Ascending aorta (tissue), 2 donors: Measurements from ENCODE around the gene ANKS6. TPM values are rescaled to one million over a fixed set of nuclear protein-coding genes. Genes with fewer than 3 reads are reported as not detected.

Experiments used
- DNase-seq, 2 donors: peaks; one replicate each; pipeline ENCODE4 v3.0.0-alpha.2; 2019; ENCODE audit warnings: low spot score in 2 of 2
- H3K27ac ChIP-seq, 2 donors: fragments of 200-600 bp; sonication (generic); one replicate each; pipeline ENCODE4 v1.5.1; 2016 to 2017; ENCODE audit warnings: mild to moderate bottlenecking in 1 of 2
- H3K27me3 ChIP-seq: fragments of 200-600 bp; sonication (generic); one replicate; pipeline ENCODE4 v1.5.1; 2017
- H3K36me3 ChIP-seq, 2 donors: fragments of 200-600 bp; sonication (generic); one replicate each; pipeline ENCODE4 v1.5.1; 2016
- H3K4me1 ChIP-seq, 2 donors: fragments of 200-600 bp; sonication (generic); one replicate each; pipeline ENCODE4 v1.5.1; 2016 to 2017; ENCODE audit warnings: mild to moderate bottlenecking in 1 of 2
- H3K4me3 ChIP-seq, 2 donors: fragments of 200-600 bp; sonication (generic); one replicate each; pipeline ENCODE4 v1.5.1; 2016 to 2017; ENCODE audit warnings: mild to moderate bottlenecking in 1 of 2
- H3K9me3 ChIP-seq, 2 donors: fragments of 200-600 bp; sonication (generic); one replicate each; pipeline ENCODE4 v1.5.1; 2016
- CTCF ChIP-seq, 3 experiments: fragments of 200-600 bp in 2 of 3; fragments of 450-650 bp in 1 of 3; sonication (generic) in 2 of 3; IDR thresholded peaks; one replicate each; pipeline ENCODE4 v1.5.1; 2016 to 2019; ENCODE audit warnings: antibody characterized with exemption in 3 of 3, mild to moderate bottlenecking in 1 of 3, moderate library complexity in 1 of 3
- intact Hi-C: fragments of 100-400 bp; cut with DNase I; formaldehyde crosslinking; loops from one replicate; pipeline ENCODE4 v1.15.1; 2023
- total RNA-seq: library from RNA; depleted of rRNA; stranded (reverse); fragments of >200 nt; gene quantifications from one replicate; pipeline ENCODE4 v1.1.0, GENCODE V29; 2016

The ANKS6 gene
- total RNA-seq, 1 donor from 2014 or later: 13.0 TPM

- H3K36me3 ChIP-seq: no peaks in the 10 kb centered on the region
- no peaks in the 10 kb centered on the region for H3K27me3 ChIP-seq
- no peaks in the 10 kb centered on the region for H3K9me3 ChIP-seq
- H3K27ac ChIP-seq: no peak overlapping the region
- no peak for DNase-seq
- no peak for TF ChIP-seq CTCF (IDR thresholded peaks at IDR 0.05)
- no peaks in the 10 kb centered on the region for H3K4me1 ChIP-seq
- H3K4me3 ChIP-seq: no peak overlapping the region
- intact Hi-C loops: no loop called here
These were observed 77.3 kb downstream of the ANKS6 start for GRCh38 chr9:98719055-98719454.

DNA sequence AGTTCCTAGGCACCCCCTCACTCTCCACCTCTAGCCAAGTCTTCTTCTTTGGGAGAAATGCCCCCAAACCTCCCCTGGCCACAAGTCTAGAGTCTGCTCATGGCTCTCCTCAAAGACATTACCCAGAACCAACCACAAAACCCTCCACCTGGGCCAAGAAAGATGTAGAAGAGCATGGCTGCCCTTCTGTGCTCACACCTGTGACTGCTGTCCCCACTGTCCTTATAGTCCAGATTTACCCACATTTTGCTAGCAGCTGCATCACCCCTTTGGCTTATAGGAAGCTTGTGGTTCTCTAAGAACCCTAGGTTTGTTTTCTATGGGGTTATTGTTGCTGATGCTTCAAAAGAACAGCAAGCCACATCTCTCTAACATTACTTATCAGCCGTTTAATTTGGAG is 81.5 kb downstream of the ANKS6 start:
- H3K27me3 ChIP-seq: no peaks in the 10 kb centered on the region
- DNase-seq: no peak
- H3K36me3 ChIP-seq: no peaks in the 10 kb centered on the region
- TF ChIP-seq CTCF (IDR thresholded peaks at IDR 0.05): no peak
- H3K4me3 ChIP-seq: no peak overlapping the region
- H3K9me3 ChIP-seq: no peaks in the 10 kb centered on the region
- no peak overlapping the region for H3K27ac ChIP-seq
- H3K4me1 ChIP-seq: no peaks in the 10 kb centered on the region
- intact Hi-C loops: no loop called here

DNA sequence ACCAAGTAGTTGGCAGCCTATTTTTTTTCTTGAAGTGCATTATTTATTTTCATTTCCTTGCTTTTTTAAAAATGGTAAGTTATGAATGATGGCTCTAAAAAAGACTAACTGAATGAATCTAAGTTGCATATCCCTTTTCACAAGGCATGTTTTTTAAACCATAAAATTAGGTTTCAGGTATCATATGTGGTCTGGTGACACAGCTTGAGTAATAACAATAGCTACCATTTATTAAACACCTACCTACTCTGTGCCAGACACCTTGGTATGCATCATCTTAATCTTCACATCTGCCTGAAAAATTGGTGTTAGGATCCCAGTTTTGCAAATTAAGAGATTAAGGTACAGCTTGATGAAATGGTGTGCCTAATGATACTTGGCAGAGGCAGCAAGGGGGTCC is 83.4 kb downstream of the ANKS6 start:
- no peaks in the 10 kb centered on the region for H3K4me1 ChIP-seq
- peaks cover 4% of the 10 kb centered on the region for H3K27me3 ChIP-seq
- DNase-seq: no peak
- H3K4me3 ChIP-seq: no peak overlapping the region
- H3K9me3 ChIP-seq: no peaks in the 10 kb centered on the region
- no peaks in the 10 kb centered on the region for H3K36me3 ChIP-seq
- intact Hi-C loops: no loop called here
- H3K27ac ChIP-seq: no peak overlapping the region
- TF ChIP-seq CTCF (IDR thresholded peaks at IDR 0.05): no peak

DNA sequence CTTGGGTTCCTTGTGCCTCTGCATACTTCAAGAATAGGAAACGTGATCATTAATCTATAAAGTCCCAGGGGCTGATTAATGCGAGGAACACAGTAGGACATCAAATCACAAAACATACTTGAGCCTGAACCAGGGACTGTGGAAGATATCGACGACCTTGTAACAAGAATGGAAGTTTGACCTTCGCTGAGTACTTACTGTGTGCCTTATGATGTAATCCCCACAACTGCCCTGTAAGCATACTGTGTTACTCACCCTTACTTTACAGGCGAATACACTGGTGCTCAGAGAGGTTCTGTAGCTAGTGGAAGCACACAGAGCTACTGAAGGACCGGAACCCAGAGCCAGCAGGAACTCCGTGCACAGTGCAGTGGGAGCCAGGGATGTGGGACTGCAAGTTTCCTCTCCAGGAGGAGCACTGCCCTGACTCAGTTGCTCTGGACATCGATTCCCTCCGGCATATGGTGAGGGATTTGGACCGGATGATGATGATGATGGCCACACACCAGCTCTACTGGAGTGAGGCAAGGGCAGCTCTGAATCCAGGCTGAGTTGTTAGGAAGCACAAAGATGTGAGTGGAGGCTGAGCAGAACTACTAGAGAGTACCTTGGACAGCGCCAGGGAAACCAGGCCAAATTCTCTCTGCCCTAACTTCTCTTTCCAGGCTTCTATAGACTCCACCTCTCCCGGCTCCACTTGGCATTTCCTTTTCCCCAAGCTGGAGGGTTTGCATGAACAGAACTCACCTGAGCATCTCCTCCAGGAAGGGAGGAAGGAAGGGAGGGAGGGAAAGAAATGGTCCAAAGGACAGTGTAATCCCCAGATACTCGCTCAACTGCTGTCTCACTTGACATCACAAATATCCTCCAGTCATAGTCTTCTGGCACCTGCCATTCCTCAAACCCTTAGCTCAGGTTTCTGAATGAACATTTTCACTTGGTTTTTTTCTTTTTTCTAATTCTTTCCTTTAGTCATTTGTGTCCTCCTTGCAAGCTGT is 86.1 kb downstream of the ANKS6 start:
- Histone ChIP-seq H3K4me1 (no peaks in the 10 kb centered on the region), H3K27ac (no peak overlapping the region), H3K27me3 (peaks cover 4% of the 10 kb centered on the region), H3K36me3 (no peaks in the 10 kb centered on the region), H3K4me3 (no peak overlapping the region), H3K9me3 (no peaks in the 10 kb centered on the region)
- intact Hi-C loops: no loop called here
- DNase-seq: no peak
- no peak for TF ChIP-seq CTCF (IDR thresholded peaks at IDR 0.05)

- no peaks in the 10 kb centered on the region for H3K36me3 ChIP-seq
- no peaks in the 10 kb centered on the region for H3K9me3 ChIP-seq
- H3K27ac ChIP-seq: no peak within 1 kb of the TSS
- no peak for TF ChIP-seq CTCF (IDR thresholded peaks at IDR 0.05)
- DNase-seq: no peak
- no peaks in the 10 kb centered on the region for H3K4me1 ChIP-seq
- H3K4me3 ChIP-seq: peak within 1 kb of the TSS; percentile 40 to 43
- intact Hi-C loops: no loop called here
- peaks cover 4% of the 10 kb centered on the region for H3K27me3 ChIP-seq
These were observed 87.1 kb downstream of the ANKS6 start, which contains the start of gene GABBR2 for GRCh38 chr9:98708933-98709911. TSS of gene GABBR2 (minus strand) at chr9:98708935. CDS start at chr9:98708737, 198 bp downstream.
